ENCODE results near the gene NPAP1. TPM values are rescaled to one million over a fixed set of nuclear protein-coding genes. Genes with fewer than 3 reads are reported as not detected.

The NPAP1 gene
- total and polyA plus RNA-seq, 4 donors = 0.08 TPM; not detected in 3

DNA sequence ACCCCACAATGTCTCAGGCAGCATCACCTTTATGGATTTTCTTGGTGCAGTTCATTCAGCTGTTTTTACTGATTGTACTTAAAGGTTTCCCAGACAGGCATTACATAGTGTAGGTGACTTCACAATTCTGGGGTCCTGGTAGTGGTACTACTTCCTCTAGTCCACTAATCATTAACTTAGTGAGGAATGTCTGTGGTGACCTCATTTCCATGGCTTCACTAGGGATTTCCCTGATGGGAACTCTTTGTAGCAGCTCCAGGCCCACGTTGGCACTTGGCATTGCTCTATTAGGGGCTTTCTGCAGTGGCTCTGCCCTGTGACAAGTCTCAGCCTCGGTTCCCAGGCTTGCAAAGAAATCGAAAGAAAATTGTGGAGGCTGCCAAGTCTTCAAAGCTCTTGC is 48.1 kb upstream of the NPAP1 start:
- peaks cover 0 to 7% (median 3%) of the 10 kb centered on the region in 4 donors for H3K9me3 ChIP-seq (ENCODE audit: control insufficient read depth in 4 of 4, low read length in 3 of 4)
- WGBS = 47% methylated on average over 3 of the region's 3 CpGs
- DNase-seq (ENCODE audit: low spot score) = no peak
- no peaks in the 10 kb centered on the region for H3K27me3 ChIP-seq (ENCODE audit: control insufficient read depth in 4 of 4, insufficient read depth in 4 of 4, low read length in 3 of 4)
- no peak overlapping the region for H3K27ac ChIP-seq (ENCODE audit: low read depth in 1 of 2, low read length in 2 of 2)
- H3K36me3 ChIP-seq (ENCODE audit: control insufficient read depth in 4 of 4, insufficient read depth in 3 of 4, low read depth in 1 of 4, low read length in 3 of 4) = no peaks in the 10 kb centered on the region
- no peaks in the 10 kb centered on the region for H3K4me1 ChIP-seq (ENCODE audit: control insufficient read depth in 4 of 4, insufficient read depth in 4 of 4, low read length in 3 of 4)
- TF ChIP-seq NR2F2 (IDR thresholded peaks at IDR 0.05) = no peak
- TF ChIP-seq RAD21 (IDR thresholded peaks at IDR 0.05) = no peak
- TF ChIP-seq SP1 (IDR thresholded peaks at IDR 0.05) = no peak
- TF ChIP-seq REST (IDR thresholded peaks at IDR 0.05) = no peak
- no peak overlapping the region for H3K4me3 ChIP-seq (ENCODE audit: low read depth in 1 of 3, low read length in 3 of 3)
- H3K9ac ChIP-seq (ENCODE audit: low read depth in 1 of 2, low read length in 2 of 2) = no peak overlapping the region

- no peaks in the 10 kb centered on the region for H3K4me1 ChIP-seq (ENCODE audit: control insufficient read depth in 4 of 4, insufficient read depth in 4 of 4, low read length in 3 of 4)
- 85% methylated on average over 4 of the region's 4 CpGs for WGBS
These were observed 42.5 kb upstream of the NPAP1 start for GRCh38 chr15:24633082-24633481.

More at GRCh38 chr15:24633082-24633481, 42.5 kb upstream of the NPAP1 start:
- TF ChIP-seq RXRA (IDR thresholded peaks at IDR 0.05) (no peak), NR2F2 (IDR thresholded peaks at IDR 0.05) (no peak), JUND (IDR thresholded peaks at IDR 0.05) (no peak), TAF1 (conservative IDR thresholded peaks at IDR 0.05) (no peak), GABPA (IDR thresholded peaks at IDR 0.05 in 1 of 2, conservative IDR thresholded peaks at IDR 0.05 in 1 of 2) (no peak), HNF4A (conservative IDR thresholded peaks at IDR 0.05) (no peak), ATF3 (IDR thresholded peaks at IDR 0.05) (no peak), YY1 (IDR thresholded peaks at IDR 0.05) (no peak), FOXA2 (IDR thresholded peaks at IDR 0.05) (no peak), EGR1 (IDR thresholded peaks at IDR 0.05; ENCODE audit: low read depth in 2 of 2) (no peak), RAD21 (IDR thresholded peaks at IDR 0.05) (no peak), SP1 (IDR thresholded peaks at IDR 0.05) (no peak), REST (IDR thresholded peaks at IDR 0.05) (no peak), HNF4G (IDR thresholded peaks at IDR 0.05) (no peak), FOXA1 (IDR thresholded peaks at IDR 0.05) (no peak)
- TF ChIP-seq, protein P1, sequence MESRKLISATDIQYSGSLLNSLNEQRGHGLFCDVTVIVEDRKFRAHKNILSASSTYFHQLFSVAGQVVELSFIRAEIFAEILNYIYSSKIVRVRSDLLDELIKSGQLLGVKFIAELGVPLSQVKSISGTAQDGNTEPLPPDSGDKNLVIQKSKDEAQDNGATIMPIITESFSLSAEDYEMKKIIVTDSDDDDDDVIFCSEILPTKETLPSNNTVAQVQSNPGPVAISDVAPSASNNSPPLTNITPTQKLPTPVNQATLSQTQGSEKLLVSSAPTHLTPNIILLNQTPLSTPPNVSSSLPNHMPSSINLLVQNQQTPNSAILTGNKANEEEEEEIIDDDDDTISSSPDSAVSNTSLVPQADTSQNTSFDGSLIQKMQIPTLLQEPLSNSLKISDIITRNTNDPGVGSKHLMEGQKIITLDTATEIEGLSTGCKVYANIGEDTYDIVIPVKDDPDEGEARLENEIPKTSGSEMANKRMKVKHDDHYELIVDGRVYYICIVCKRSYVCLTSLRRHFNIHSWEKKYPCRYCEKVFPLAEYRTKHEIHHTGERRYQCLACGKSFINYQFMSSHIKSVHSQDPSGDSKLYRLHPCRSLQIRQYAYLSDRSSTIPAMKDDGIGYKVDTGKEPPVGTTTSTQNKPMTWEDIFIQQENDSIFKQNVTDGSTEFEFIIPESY (IDR thresholded peaks at IDR 0.05) = no peak
- TF ChIP-seq, protein P2, sequence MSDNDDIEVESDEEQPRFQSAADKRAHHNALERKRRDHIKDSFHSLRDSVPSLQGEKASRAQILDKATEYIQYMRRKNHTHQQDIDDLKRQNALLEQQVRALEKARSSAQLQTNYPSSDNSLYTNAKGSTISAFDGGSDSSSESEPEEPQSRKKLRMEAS (IDR thresholded peaks at IDR 0.05) = no peak
- TF ChIP-seq, protein P3, sequence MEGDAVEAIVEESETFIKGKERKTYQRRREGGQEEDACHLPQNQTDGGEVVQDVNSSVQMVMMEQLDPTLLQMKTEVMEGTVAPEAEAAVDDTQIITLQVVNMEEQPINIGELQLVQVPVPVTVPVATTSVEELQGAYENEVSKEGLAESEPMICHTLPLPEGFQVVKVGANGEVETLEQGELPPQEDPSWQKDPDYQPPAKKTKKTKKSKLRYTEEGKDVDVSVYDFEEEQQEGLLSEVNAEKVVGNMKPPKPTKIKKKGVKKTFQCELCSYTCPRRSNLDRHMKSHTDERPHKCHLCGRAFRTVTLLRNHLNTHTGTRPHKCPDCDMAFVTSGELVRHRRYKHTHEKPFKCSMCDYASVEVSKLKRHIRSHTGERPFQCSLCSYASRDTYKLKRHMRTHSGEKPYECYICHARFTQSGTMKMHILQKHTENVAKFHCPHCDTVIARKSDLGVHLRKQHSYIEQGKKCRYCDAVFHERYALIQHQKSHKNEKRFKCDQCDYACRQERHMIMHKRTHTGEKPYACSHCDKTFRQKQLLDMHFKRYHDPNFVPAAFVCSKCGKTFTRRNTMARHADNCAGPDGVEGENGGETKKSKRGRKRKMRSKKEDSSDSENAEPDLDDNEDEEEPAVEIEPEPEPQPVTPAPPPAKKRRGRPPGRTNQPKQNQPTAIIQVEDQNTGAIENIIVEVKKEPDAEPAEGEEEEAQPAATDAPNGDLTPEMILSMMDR (IDR thresholded peaks at IDR 0.05; ENCODE audit: low read depth, low read length, missing input control) = no peak
- no peaks in the 10 kb centered on the region for H3K27me3 ChIP-seq (ENCODE audit: control insufficient read depth in 4 of 4, insufficient read depth in 4 of 4, low read length in 3 of 4)
- no peaks in the 10 kb centered on the region for H3K36me3 ChIP-seq (ENCODE audit: control insufficient read depth in 4 of 4, insufficient read depth in 3 of 4, low read depth in 1 of 4, low read length in 3 of 4)
- no peak overlapping the region for H3K9ac ChIP-seq (ENCODE audit: low read depth in 1 of 2, low read length in 2 of 2)
- no peak overlapping the region for H3K4me3 ChIP-seq (ENCODE audit: low read depth in 1 of 3, low read length in 3 of 3)
- peaks cover 8 to 11% (median 10%) of the 10 kb centered on the region in 4 donors for H3K9me3 ChIP-seq (ENCODE audit: control insufficient read depth in 4 of 4, low read length in 3 of 4)
- no peak for DNase-seq (ENCODE audit: low spot score)
- no peak overlapping the region for H3K27ac ChIP-seq (ENCODE audit: low read depth in 1 of 2, low read length in 2 of 2)

Data from liver (tissue), 9 donors.